ENCODE measurements around the gene PIM2. TPM values are rescaled to one million over a fixed set of nuclear protein-coding genes. Genes with fewer than 3 reads are reported as not detected.

PIM2 gene
- total and polyA plus RNA-seq, 2 of the 4 experiments (the other 2 are of a cell fraction): 7.3 to 9.4 TPM

DNA sequence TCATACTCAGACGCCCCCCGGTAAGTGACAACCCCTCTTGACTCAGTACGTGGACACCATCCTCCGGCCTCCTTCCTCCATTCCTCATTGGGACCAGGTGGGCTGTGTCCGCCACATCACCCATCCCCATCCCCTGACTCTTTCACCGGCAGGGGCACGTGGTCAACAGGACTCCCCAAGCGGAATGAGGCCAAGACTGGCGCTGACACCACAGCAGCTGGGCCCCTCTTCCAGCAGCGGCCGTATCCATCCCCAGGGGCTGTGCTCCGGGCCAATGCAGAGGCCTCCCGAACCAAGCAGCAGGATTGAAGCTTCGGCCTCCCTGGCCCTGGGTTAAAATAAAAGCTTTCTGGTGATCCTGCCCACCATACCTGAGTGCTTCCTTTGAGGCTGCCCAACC, 16.0 kb downstream of the PIM2 start:
- Histone ChIP-seq H3K14ac (replicated peaks; ENCODE audit: low read depth, low read length) (no peak overlapping the region), H4K5ac (ENCODE audit: low read depth, low read length) (no peak overlapping the region), H2BK15ac (ENCODE audit: low read depth, low read length) (no peak overlapping the region), H3K36me3 (ENCODE audit: control insufficient read depth, insufficient read depth, low read length) (peaks cover 19% of the 10 kb centered on the region), H3K4me2 (ENCODE audit: low read depth, low read length) (no peak overlapping the region), H3K27me3 (ENCODE audit: control insufficient read depth, insufficient read depth, low read length) (no peaks in the 10 kb centered on the region), H3K56ac (ENCODE audit: extremely low read depth, insufficient read depth, low read length) (no peak overlapping the region), H3K4me1 (ENCODE audit: control insufficient read depth, insufficient read depth, low read length) (no peaks in the 10 kb centered on the region), H3K9ac (ENCODE audit: low read depth, low read length) (no peak overlapping the region), H3K27ac (ENCODE audit: insufficient read depth, low read length) (no peak overlapping the region), H3K79me1 (ENCODE audit: low read depth in 1 of 2, low read length in 2 of 2) (peaks cover 0 to 14% of the 10 kb centered on the region in 2 experiments; a peak in 2 of 4 replicates), H4K20me1 (ENCODE audit: insufficient read depth, low read length) (peaks cover 4% of the 10 kb centered on the region), H3K9me3 (ENCODE audit: control insufficient read depth, insufficient read depth, low read length) (no peaks in the 10 kb centered on the region; the same call in 1 of the 2 replicates), H2BK120ac (ENCODE audit: low read depth, low read length) (no peak overlapping the region), H3K4ac (ENCODE audit: low read depth, low read length) (no peak overlapping the region), H2BK20ac (ENCODE audit: low read depth, low read length) (no peak overlapping the region), H4K8ac (ENCODE audit: low read depth in 2 of 2, low read length in 2 of 2) (no peak overlapping the region), H4K91ac (ENCODE audit: insufficient read depth, low read depth, low read length) (no peak overlapping the region), H2AFZ (replicated peaks; ENCODE audit: low read length, poor library complexity) (no peak overlapping the region), H2AK9ac (replicated peaks; ENCODE audit: low read depth, low read length, poor library complexity) (no peak overlapping the region), H3K18ac (ENCODE audit: low read depth, low read length) (no peak overlapping the region), H3K23ac (ENCODE audit: low read depth, low read length) (no peak overlapping the region), H2AK5ac (ENCODE audit: low read depth, low read length) (no peak overlapping the region), H2BK5ac (ENCODE audit: low read depth, low read length, poor library complexity, severe bottlenecking) (no peak overlapping the region), H3K9me1 (ENCODE audit: insufficient read depth, low read length) (no peaks in the 10 kb centered on the region), H3K4me3 (ENCODE audit: insufficient read depth, low read depth, low read length) (no peak overlapping the region)
- intact Hi-C loops (cut with micrococcal nuclease) (no loop called here), dilution Hi-C loops (cut with HindIII; ENCODE audit: low sequenced_read_pairs, unreplicated experiment) (no loop called here), in situ Hi-C loops (cut with MboI; ENCODE audit: low sequenced_read_pairs) (no loop called here)
- 84% methylated on average over 8 of the region's 14 CpGs; no CpG with 5 or more reads in 1 of the 2 experiments for WGBS, 2 experiments (ENCODE audit: extremely low coverage in 2 of 2, insufficient read length in 1 of 2)
- ChIA-PET POLR2A (ENCODE audit: unreplicated experiment) (no interaction called here), CTCF (no interaction called here)
- TF ChIP-seq RAD21 (IDR thresholded peaks at IDR 0.05; ENCODE audit: low read length) (no peak), RCOR1 (IDR thresholded peaks at IDR 0.05; ENCODE audit: insufficient replicate concordance, low read length) (no peak), RFX5 (IDR thresholded peaks at IDR 0.05; ENCODE audit: low read depth, low read length) (no peak), BHLHE40 (IDR thresholded peaks at IDR 0.05; ENCODE audit: low read depth, low read length) (no peak), CHD1 (IDR thresholded peaks at IDR 0.05; ENCODE audit: low read depth, low read length) (no peak), POLR2A (IDR thresholded peaks at IDR 0.05; ENCODE audit: low read depth, low read length) (no peak), SMC3 (IDR thresholded peaks at IDR 0.05; ENCODE audit: low read depth, low read length) (no peak), MAZ (IDR thresholded peaks at IDR 0.05; ENCODE audit: borderline replicate concordance, low read depth, low read length) (no peak), MAFK (IDR thresholded peaks at IDR 0.05; ENCODE audit: low read depth, low read length) (no peak), NFE2L2 (IDR thresholded peaks at IDR 0.05; ENCODE audit: low read depth, low read length) (no peak), CEBPB (IDR thresholded peaks at IDR 0.05; ENCODE audit: low read depth, low read length) (no peak)
- TF ChIP-seq, protein P1, sequence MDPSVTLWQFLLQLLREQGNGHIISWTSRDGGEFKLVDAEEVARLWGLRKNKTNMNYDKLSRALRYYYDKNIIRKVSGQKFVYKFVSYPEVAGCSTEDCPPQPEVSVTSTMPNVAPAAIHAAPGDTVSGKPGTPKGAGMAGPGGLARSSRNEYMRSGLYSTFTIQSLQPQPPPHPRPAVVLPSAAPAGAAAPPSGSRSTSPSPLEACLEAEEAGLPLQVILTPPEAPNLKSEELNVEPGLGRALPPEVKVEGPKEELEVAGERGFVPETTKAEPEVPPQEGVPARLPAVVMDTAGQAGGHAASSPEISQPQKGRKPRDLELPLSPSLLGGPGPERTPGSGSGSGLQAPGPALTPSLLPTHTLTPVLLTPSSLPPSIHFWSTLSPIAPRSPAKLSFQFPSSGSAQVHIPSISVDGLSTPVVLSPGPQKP (IDR thresholded peaks at IDR 0.05; ENCODE audit: borderline replicate concordance, low read depth, low read length): no peak
- TF ChIP-seq, protein P2, sequence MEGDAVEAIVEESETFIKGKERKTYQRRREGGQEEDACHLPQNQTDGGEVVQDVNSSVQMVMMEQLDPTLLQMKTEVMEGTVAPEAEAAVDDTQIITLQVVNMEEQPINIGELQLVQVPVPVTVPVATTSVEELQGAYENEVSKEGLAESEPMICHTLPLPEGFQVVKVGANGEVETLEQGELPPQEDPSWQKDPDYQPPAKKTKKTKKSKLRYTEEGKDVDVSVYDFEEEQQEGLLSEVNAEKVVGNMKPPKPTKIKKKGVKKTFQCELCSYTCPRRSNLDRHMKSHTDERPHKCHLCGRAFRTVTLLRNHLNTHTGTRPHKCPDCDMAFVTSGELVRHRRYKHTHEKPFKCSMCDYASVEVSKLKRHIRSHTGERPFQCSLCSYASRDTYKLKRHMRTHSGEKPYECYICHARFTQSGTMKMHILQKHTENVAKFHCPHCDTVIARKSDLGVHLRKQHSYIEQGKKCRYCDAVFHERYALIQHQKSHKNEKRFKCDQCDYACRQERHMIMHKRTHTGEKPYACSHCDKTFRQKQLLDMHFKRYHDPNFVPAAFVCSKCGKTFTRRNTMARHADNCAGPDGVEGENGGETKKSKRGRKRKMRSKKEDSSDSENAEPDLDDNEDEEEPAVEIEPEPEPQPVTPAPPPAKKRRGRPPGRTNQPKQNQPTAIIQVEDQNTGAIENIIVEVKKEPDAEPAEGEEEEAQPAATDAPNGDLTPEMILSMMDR (conservative IDR thresholded peaks at IDR 0.05; ENCODE audit: low read depth, low read length): no peak
- TF ChIP-seq, protein P3, sequence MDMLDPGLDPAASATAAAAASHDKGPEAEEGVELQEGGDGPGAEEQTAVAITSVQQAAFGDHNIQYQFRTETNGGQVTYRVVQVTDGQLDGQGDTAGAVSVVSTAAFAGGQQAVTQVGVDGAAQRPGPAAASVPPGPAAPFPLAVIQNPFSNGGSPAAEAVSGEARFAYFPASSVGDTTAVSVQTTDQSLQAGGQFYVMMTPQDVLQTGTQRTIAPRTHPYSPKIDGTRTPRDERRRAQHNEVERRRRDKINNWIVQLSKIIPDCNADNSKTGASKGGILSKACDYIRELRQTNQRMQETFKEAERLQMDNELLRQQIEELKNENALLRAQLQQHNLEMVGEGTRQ (IDR thresholded peaks at IDR 0.05; ENCODE audit: low read depth, low read length): no peak
- ATAC-seq (ENCODE audit: low read depth) (no peak), DNase-seq (no peak)
- BruUV-seq (replicated peaks): no TSS peak
